ENCODE data around the gene FAM170A.

The FAM170A gene

GRCh38 chr5:119629339-119629738 is at the start of gene FAM170A:
Gene FAM170A, plus strand, starts transcription at chr5:119629558. Its CDS starts 211 bp downstream, at chr5:119629769.
- no peak for DNase-seq (ENCODE audit: low read depth in 2 of 3, low spot score in 2 of 3)

GRCh38 chr5:119582987-119583386 is 46.4 kb upstream of the FAM170A start:
- DNase-seq (ENCODE audit: low read depth in 2 of 3, low spot score in 2 of 3) = no peak

GRCh38 chr5:119583684-119584083 is 45.7 kb upstream of the FAM170A start:
- no peak for DNase-seq (ENCODE audit: low read depth in 2 of 3, low spot score in 2 of 3)

- no peak for DNase-seq (ENCODE audit: low read depth in 2 of 3, low spot score in 2 of 3)
Observed at GRCh38 chr5:119596046-119596445, 33.3 kb upstream of the FAM170A start.

GRCh38 chr5:119597728-119598298 is 31.5 kb upstream of the FAM170A start:
- no peak for DNase-seq (ENCODE audit: low read depth in 2 of 3, low spot score in 2 of 3)

GRCh38 chr5:119613937-119614336 is 15.4 kb upstream of the FAM170A start:
- DNase-seq (ENCODE audit: low read depth in 2 of 3, low spot score in 2 of 3) = no peak

- no peak for DNase-seq (ENCODE audit: low read depth in 2 of 3, low spot score in 2 of 3)
Observed at GRCh38 chr5:119614838-119615237, 14.5 kb upstream of the FAM170A start.

- no peak for DNase-seq (ENCODE audit: low read depth in 2 of 3, low spot score in 2 of 3)
Observed at GRCh38 chr5:119626086-119626485, 3.3 kb upstream of the FAM170A start.

- no peak for DNase-seq (ENCODE audit: low read depth in 2 of 3, low spot score in 2 of 3)
Observed at GRCh38 chr5:119630752-119631440, 1.5 kb downstream of the FAM170A start.

GRCh38 chr5:119631660-119632059 is 2.3 kb downstream of the FAM170A start:
- DNase-seq (ENCODE audit: low read depth in 2 of 3, low spot score in 2 of 3) = no peak

- no peak for DNase-seq (ENCODE audit: low read depth in 2 of 3, low spot score in 2 of 3)
Observed at GRCh38 chr5:119651486-119651885, 22.1 kb downstream of the FAM170A start.

GRCh38 chr5:119655061-119655460 is 25.7 kb downstream of the FAM170A start:
- DNase-seq (ENCODE audit: low read depth in 2 of 3, low spot score in 2 of 3) = no peak

- no peak for DNase-seq (ENCODE audit: low read depth in 2 of 3, low spot score in 2 of 3)
Observed at GRCh38 chr5:119656023-119656422, 26.7 kb downstream of the FAM170A start.

- no peak for DNase-seq (ENCODE audit: low read depth in 2 of 3, low spot score in 2 of 3)
Observed at GRCh38 chr5:119666542-119666941, 37.2 kb downstream of the FAM170A start.

- no peak for DNase-seq (ENCODE audit: low read depth in 2 of 3, low spot score in 2 of 3)
Observed at GRCh38 chr5:119678351-119679028, 49.1 kb downstream of the FAM170A start.

GRCh38 chr5:119680080-119680479 is 50.7 kb downstream of the FAM170A start:
- no peak for DNase-seq (ENCODE audit: low read depth in 2 of 3, low spot score in 2 of 3)

- DNase-seq (ENCODE audit: low read depth in 2 of 3, low spot score in 2 of 3) = no peak
Observed at GRCh38 chr5:119681734-119682133, 52.4 kb downstream of the FAM170A start.

- DNase-seq (ENCODE audit: low read depth in 2 of 3, low spot score in 2 of 3) = no peak
Observed at GRCh38 chr5:119682372-119682771, 53.0 kb downstream of the FAM170A start.

Measured in activated CD8-positive, alpha-beta memory T cell treated with anti-CD3 and anti-CD28 coated beads for 48 hours (primary cell).